GM12801 (cell line): Measurements from ENCODE around the gene FOLR3.
"Not testable (repeated sequence)": the region's sequence is repeated elsewhere in the genome, so short reads cannot be mapped to it uniquely, and the experiment has no call there.

Experiments used
- CTCF ChIP-seq: IDR thresholded peaks from one replicate; pipeline ENCODE4 v1.5.1; 2011; ENCODE audit warnings: control low read depth; ENCODE audit not compliant: insufficient read length; ENCODE audit errors: extremely low read depth

FOLR3 gene

GRCh38 chr11:72135473-72135872, at the start of gene FOLR3:
FOLR3 (plus strand) TSS chr11:72135725; CDS start chr11:72135953, 228 bp downstream.
- TF ChIP-seq CTCF, result not testable (repeated sequence)

GRCh38 chr11:72088076-72088808, 47.3 kb upstream of the FOLR3 start:
- TF ChIP-seq CTCF, result no peak

- no peak for TF ChIP-seq CTCF
Measured at GRCh38 chr11:72091292-72091691, 44.2 kb upstream of the FOLR3 start.

GRCh38 chr11:72098741-72099140, 36.8 kb upstream of the FOLR3 start:
- no peak for TF ChIP-seq CTCF

- no peak for TF ChIP-seq CTCF
Measured at GRCh38 chr11:72100009-72100408, 35.5 kb upstream of the FOLR3 start.

- TF ChIP-seq CTCF, result no peak
Measured at GRCh38 chr11:72100462-72100861, 35.1 kb upstream of the FOLR3 start.

- TF ChIP-seq CTCF, result no peak
Measured at GRCh38 chr11:72102162-72102561, 33.4 kb upstream of the FOLR3 start.

GRCh38 chr11:72102631-72102945, 32.9 kb upstream of the FOLR3 start:
- TF ChIP-seq CTCF, result no peak
